Liver (tissue), 9 donors: ENCODE measurements around the gene UNKL. TPM values are rescaled to one million over a fixed set of nuclear protein-coding genes. Genes with fewer than 3 reads are reported as not detected.

Experiments
- DNase-seq: peaks from one replicate; pipeline ENCODE4 v3.0.0-alpha.2; 2017; ENCODE audit warnings: low spot score
- H3K27ac ChIP-seq, 2 donors: one replicate each; pipeline ENCODE4 v1.7.0; 2013; ENCODE audit warnings: inconsistent platforms in 2 of 2, low read length in 2 of 2, control low read depth in 1 of 2, low read depth in 1 of 2, mild to moderate bottlenecking in 1 of 2
- H3K27me3 ChIP-seq, 4 donors: one replicate each; pipeline versions ENCODE4 v1.6.1 to v1.7.0; 2013; ENCODE audit warnings: low read length in 3 of 4, inconsistent platforms in 1 of 4, mild to moderate bottlenecking in 1 of 4, moderate library complexity in 1 of 4; ENCODE audit not compliant: control insufficient read depth in 4 of 4, insufficient read depth in 4 of 4
- H3K36me3 ChIP-seq, 4 donors: one replicate each; pipeline versions ENCODE4 v1.6.1 to v1.7.0; 2013; ENCODE audit warnings: low read length in 3 of 4, mild to moderate bottlenecking in 3 of 4, low read depth in 1 of 4, moderate library complexity in 1 of 4; ENCODE audit not compliant: control insufficient read depth in 4 of 4, insufficient read depth in 3 of 4
- H3K4me1 ChIP-seq, 4 donors: one replicate each; pipeline versions ENCODE4 v1.6.1 to v1.7.0; 2013; ENCODE audit warnings: low read length in 3 of 4, mild to moderate bottlenecking in 3 of 4, moderate library complexity in 1 of 4; ENCODE audit not compliant: control insufficient read depth in 4 of 4, insufficient read depth in 4 of 4
- H3K4me3 ChIP-seq, 3 donors: one replicate each; pipeline versions ENCODE4 v1.6.1 to v1.7.0; 2013; ENCODE audit warnings: low read length in 3 of 3, control low read depth in 1 of 3, low read depth in 1 of 3, mild to moderate bottlenecking in 1 of 3
- H3K9ac ChIP-seq, 2 donors: one replicate each; pipeline ENCODE4 v1.7.0; 2013; ENCODE audit warnings: low read length in 2 of 2, mild to moderate bottlenecking in 2 of 2, moderate library complexity in 2 of 2, control low read depth in 1 of 2, low read depth in 1 of 2
- H3K9me3 ChIP-seq, 4 donors: one replicate each; pipeline versions ENCODE4 v1.6.1 to v1.7.0; 2013; ENCODE audit warnings: low read length in 3 of 4; ENCODE audit not compliant: control insufficient read depth in 4 of 4
- EGR1 ChIP-seq, 2 donors: IDR thresholded peaks; 2 replicates each; pipeline ENCODE4 v1.6.1; 2016 to 2018; ENCODE audit warnings: antibody characterized with exemption in 2 of 2, low read depth in 2 of 2
- FOXA1 ChIP-seq: IDR thresholded peaks from 2 replicates; pipeline ENCODE4 v1.6.1; 2016; ENCODE audit warnings: antibody characterized with exemption
- FOXA2 ChIP-seq: IDR thresholded peaks from 2 replicates; pipeline ENCODE4 v1.6.1; 2016; ENCODE audit warnings: antibody characterized with exemption
- GABPA ChIP-seq, 2 donors: IDR thresholded peaks in 1 of 2; conservative IDR thresholded peaks in 1 of 2; 2 replicates each; pipeline ENCODE4 v1.6.1; 2016; ENCODE audit warnings: antibody characterized with exemption in 2 of 2, mild to moderate bottlenecking in 1 of 2, moderate library complexity in 1 of 2
- HNF4A ChIP-seq, 2 donors: conservative IDR thresholded peaks; 2 replicates each; pipeline ENCODE4 v1.6.1; 2016; ENCODE audit warnings: antibody characterized with exemption in 2 of 2, mild to moderate bottlenecking in 2 of 2
- HNF4G ChIP-seq: IDR thresholded peaks from 2 replicates; pipeline ENCODE4 v1.6.1; 2016; ENCODE audit warnings: antibody characterized with exemption
- JUND ChIP-seq, 2 donors: IDR thresholded peaks; 2 replicates each; pipeline ENCODE4 v1.6.1; 2016; ENCODE audit warnings: antibody characterized with exemption in 2 of 2
- MAX ChIP-seq: IDR thresholded peaks from 2 replicates; pipeline ENCODE4 v1.6.1; 2016; ENCODE audit warnings: antibody characterized with exemption
- NR2F2 ChIP-seq: IDR thresholded peaks from 2 replicates; pipeline ENCODE4 v1.6.1; 2016; ENCODE audit warnings: antibody characterized with exemption
- RAD21 ChIP-seq, 2 donors: IDR thresholded peaks; 2 replicates each; pipeline ENCODE4 v1.6.1; 2016; ENCODE audit warnings: antibody characterized with exemption in 2 of 2, mild to moderate bottlenecking in 2 of 2
- RXRA ChIP-seq, 2 donors: IDR thresholded peaks; 2 replicates each; pipeline ENCODE4 v1.6.1; 2017 to 2018; ENCODE audit warnings: antibody characterized with exemption in 2 of 2, mild to moderate bottlenecking in 1 of 2
- SP1 ChIP-seq: IDR thresholded peaks from 2 replicates; pipeline ENCODE4 v1.6.1; 2018; ENCODE audit warnings: antibody characterized with exemption, mild to moderate bottlenecking
- TAF1 ChIP-seq: conservative IDR thresholded peaks from 2 replicates; pipeline ENCODE4 v1.6.1; 2016; ENCODE audit warnings: antibody characterized with exemption, mild to moderate bottlenecking
- YY1 ChIP-seq: IDR thresholded peaks from 2 replicates; pipeline ENCODE4 v1.6.1; 2016; ENCODE audit warnings: antibody characterized with exemption, mild to moderate bottlenecking
- whole genome bisulfite sequencing: extraction: QIAGEN DNeasy Blood & Tissue Kit; methylation state at CpG from one replicate; pipeline ENCODE4 v1.1.7; 2013; 5-methylcytosine and 5-hydroxymethylcytosine counted together
- polyA plus RNA-seq, 2 donors: library from polyadenylated mRNA; stranded (reverse) in 1 of 2; unstranded in 1 of 2; fragments of 200-250 nt in 1 of 2; fragments of >200 nt in 1 of 2; fragmentation: Nextera tagmentation in 1 of 2; extraction: Ambion mirVana in 1 of 2; gene quantifications; one replicate each; pipeline versions ENCODE4 v1.2.1 to v1.2.3, GENCODE V29; 2013 to 2015
- total RNA-seq, 2 donors: library from RNA; depleted of rRNA; stranded (reverse); fragments of >200 nt; gene quantifications; one replicate each; pipeline ENCODE4 v1.2.3, GENCODE V29; 2014
- TF ChIP-seq, protein P1 (sequence below): IDR thresholded peaks from 2 replicates; pipeline ENCODE4 v1.6.1; 2016; ENCODE audit warnings: antibody characterized with exemption, mild to moderate bottlenecking
- TF ChIP-seq, protein P2 (sequence below): IDR thresholded peaks from 2 replicates; pipeline ENCODE4 v1.6.1; 2016; ENCODE audit warnings: antibody characterized with exemption
- TF ChIP-seq, protein P3 (sequence below): fragments of 150-350 bp; IDR thresholded peaks from 2 replicates; pipeline ENCODE4 v1.5.1; 2017; ENCODE audit warnings: improper control_type of control experiment, low read depth, low read length; ENCODE audit not compliant: missing input control
- TF ChIP-seq, protein P4 (sequence below): IDR thresholded peaks from 2 replicates; pipeline ENCODE4 v1.6.1; 2016; ENCODE audit warnings: antibody characterized with exemption
- donor health status: healthy.
- donor health status: healthy.
- donor health status: healthy.
- donor health status: healthy.
- donor health status: healthy.

Gene UNKL
- total and polyA plus RNA-seq, 4 donors: 3.5 to 14.7 (median 6.6) TPM

GRCh38 chr16:1401061-1401757 lies 13.3 kb downstream of the UNKL start:
- peaks cover 7 to 53% (median 12%) of the 10 kb centered on the region in 4 donors for H3K36me3 ChIP-seq
- TF ChIP-seq JUND (IDR thresholded peaks at IDR 0.05) (no peak), TAF1 (no peak), RXRA (IDR thresholded peaks at IDR 0.05) (no peak), HNF4A (conservative IDR thresholded peaks at IDR 0.05) (no peak), RAD21 (IDR thresholded peaks at IDR 0.05) (no peak), HNF4G (no peak), GABPA (IDR thresholded peaks at IDR 0.05 in 1 of 2, conservative IDR thresholded peaks at IDR 0.05 in 1 of 2) (no peak), EGR1 (IDR thresholded peaks at IDR 0.05; ENCODE audit: low read depth in 2 of 2) (no peak), NR2F2 (no peak), YY1 (no peak), MAX (no peak), SP1 (no peak), FOXA2 (no peak), FOXA1 (no peak)
- TF ChIP-seq, protein P1, sequence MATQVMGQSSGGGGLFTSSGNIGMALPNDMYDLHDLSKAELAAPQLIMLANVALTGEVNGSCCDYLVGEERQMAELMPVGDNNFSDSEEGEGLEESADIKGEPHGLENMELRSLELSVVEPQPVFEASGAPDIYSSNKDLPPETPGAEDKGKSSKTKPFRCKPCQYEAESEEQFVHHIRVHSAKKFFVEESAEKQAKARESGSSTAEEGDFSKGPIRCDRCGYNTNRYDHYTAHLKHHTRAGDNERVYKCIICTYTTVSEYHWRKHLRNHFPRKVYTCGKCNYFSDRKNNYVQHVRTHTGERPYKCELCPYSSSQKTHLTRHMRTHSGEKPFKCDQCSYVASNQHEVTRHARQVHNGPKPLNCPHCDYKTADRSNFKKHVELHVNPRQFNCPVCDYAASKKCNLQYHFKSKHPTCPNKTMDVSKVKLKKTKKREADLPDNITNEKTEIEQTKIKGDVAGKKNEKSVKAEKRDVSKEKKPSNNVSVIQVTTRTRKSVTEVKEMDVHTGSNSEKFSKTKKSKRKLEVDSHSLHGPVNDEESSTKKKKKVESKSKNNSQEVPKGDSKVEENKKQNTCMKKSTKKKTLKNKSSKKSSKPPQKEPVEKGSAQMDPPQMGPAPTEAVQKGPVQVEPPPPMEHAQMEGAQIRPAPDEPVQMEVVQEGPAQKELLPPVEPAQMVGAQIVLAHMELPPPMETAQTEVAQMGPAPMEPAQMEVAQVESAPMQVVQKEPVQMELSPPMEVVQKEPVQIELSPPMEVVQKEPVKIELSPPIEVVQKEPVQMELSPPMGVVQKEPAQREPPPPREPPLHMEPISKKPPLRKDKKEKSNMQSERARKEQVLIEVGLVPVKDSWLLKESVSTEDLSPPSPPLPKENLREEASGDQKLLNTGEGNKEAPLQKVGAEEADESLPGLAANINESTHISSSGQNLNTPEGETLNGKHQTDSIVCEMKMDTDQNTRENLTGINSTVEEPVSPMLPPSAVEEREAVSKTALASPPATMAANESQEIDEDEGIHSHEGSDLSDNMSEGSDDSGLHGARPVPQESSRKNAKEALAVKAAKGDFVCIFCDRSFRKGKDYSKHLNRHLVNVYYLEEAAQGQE: no peak
- TF ChIP-seq, protein P2, sequence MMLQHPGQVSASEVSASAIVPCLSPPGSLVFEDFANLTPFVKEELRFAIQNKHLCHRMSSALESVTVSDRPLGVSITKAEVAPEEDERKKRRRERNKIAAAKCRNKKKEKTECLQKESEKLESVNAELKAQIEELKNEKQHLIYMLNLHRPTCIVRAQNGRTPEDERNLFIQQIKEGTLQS: no peak
- TF ChIP-seq, protein P3, sequence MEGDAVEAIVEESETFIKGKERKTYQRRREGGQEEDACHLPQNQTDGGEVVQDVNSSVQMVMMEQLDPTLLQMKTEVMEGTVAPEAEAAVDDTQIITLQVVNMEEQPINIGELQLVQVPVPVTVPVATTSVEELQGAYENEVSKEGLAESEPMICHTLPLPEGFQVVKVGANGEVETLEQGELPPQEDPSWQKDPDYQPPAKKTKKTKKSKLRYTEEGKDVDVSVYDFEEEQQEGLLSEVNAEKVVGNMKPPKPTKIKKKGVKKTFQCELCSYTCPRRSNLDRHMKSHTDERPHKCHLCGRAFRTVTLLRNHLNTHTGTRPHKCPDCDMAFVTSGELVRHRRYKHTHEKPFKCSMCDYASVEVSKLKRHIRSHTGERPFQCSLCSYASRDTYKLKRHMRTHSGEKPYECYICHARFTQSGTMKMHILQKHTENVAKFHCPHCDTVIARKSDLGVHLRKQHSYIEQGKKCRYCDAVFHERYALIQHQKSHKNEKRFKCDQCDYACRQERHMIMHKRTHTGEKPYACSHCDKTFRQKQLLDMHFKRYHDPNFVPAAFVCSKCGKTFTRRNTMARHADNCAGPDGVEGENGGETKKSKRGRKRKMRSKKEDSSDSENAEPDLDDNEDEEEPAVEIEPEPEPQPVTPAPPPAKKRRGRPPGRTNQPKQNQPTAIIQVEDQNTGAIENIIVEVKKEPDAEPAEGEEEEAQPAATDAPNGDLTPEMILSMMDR: no peak
- TF ChIP-seq, protein P4, sequence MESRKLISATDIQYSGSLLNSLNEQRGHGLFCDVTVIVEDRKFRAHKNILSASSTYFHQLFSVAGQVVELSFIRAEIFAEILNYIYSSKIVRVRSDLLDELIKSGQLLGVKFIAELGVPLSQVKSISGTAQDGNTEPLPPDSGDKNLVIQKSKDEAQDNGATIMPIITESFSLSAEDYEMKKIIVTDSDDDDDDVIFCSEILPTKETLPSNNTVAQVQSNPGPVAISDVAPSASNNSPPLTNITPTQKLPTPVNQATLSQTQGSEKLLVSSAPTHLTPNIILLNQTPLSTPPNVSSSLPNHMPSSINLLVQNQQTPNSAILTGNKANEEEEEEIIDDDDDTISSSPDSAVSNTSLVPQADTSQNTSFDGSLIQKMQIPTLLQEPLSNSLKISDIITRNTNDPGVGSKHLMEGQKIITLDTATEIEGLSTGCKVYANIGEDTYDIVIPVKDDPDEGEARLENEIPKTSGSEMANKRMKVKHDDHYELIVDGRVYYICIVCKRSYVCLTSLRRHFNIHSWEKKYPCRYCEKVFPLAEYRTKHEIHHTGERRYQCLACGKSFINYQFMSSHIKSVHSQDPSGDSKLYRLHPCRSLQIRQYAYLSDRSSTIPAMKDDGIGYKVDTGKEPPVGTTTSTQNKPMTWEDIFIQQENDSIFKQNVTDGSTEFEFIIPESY: no peak

More at GRCh38 chr16:1401061-1401757, 13.3 kb downstream of the UNKL start:
- 91% methylated on average over 29 of the region's 29 CpGs for WGBS
- H3K4me3 ChIP-seq: no peak overlapping the region
- no peak overlapping the region for H3K9ac ChIP-seq
- no peaks in the 10 kb centered on the region for H3K4me1 ChIP-seq
- no peaks in the 10 kb centered on the region for H3K27me3 ChIP-seq
- H3K27ac ChIP-seq: no peak overlapping the region
- no peak for DNase-seq
- no peaks in the 10 kb centered on the region for H3K9me3 ChIP-seq
